Renal cortical epithelial cell (primary cell): ENCODE measurements around the gene ZSCAN23. TPM values are rescaled to one million over a fixed set of nuclear protein-coding genes. Genes with fewer than 3 reads are reported as not detected.

Experiments used
- total RNA-seq: library from RNA; depleted of rRNA; stranded (reverse); fragments of >200 nt; gene quantifications from 2 replicates; pipeline ENCODE4 v1.2.3, GENCODE V29; 2014

ZSCAN23 gene
- total RNA-seq, 1 donor from 2014 or later: 10.0 TPM

Other genes with a start within 250 kb of the ZSCAN23 start
- gene ZSCAN9, start 218.2 kb downstream of the ZSCAN23 start, total RNA-seq: 16.3 and 23.7 TPM in 2 replicates
- gene ZKSCAN4, start 191.2 kb downstream of the ZSCAN23 start, total RNA-seq: 6.1 and 8.1 TPM in 2 replicates
- gene NKAPL, start 184.2 kb downstream of the ZSCAN23 start, total RNA-seq: 0.15 and 0.17 TPM in 2 replicates
- 10.1 and 27.0 TPM in 2 replicates for gene ZSCAN26, start 176.3 kb downstream of the ZSCAN23 start, total RNA-seq
- 5.7 and 7.6 TPM in 2 replicates for gene PGBD1, start 161.9 kb downstream of the ZSCAN23 start, total RNA-seq
- 3.3 and 10.8 TPM in 2 replicates for gene ZSCAN31, start 107.3 kb downstream of the ZSCAN23 start, total RNA-seq
- 3.6 and 11.3 TPM in 2 replicates for gene ZKSCAN3, start 93.5 kb downstream of the ZSCAN23 start, total RNA-seq
- gene ZSCAN12, start 43.7 kb downstream of the ZSCAN23 start, total RNA-seq: 5.9 and 12.8 TPM in 2 replicates
- gene GPX6, start 72.3 kb upstream of the ZSCAN23 start, total RNA-seq: not detected in 2 replicates
- not detected in 2 replicates for gene GPX5, start 82.4 kb upstream of the ZSCAN23 start, total RNA-seq